Stimulated activated CD4-positive, alpha-beta T cell treated with anti-CD3 and anti-CD28 coated beads, Interleukin-12 subunit alpha, Interleukin-12 subunit beta, amount 100 ng/mL, for 4 hours (primary cell): ENCODE data around the gene CPAMD8.
A peak's percentile ranks its signal among the peaks of the same experiment; 100 is the strongest.

Experiments
- DNase-seq: peaks from one replicate; pipeline ENCODE4 v3.0.0-alpha.2; 2020

The CPAMD8 gene

GRCh38 chr19:17026706-17027534 is at the start of gene CPAMD8:
CPAMD8 (minus strand) TSS chr19:17026810; CDS start chr19:17026642, 168 bp downstream.
- DNase-seq, result no peak

- DNase-seq, result peak; percentile 37
Measured at GRCh38 chr19:17075864-17076542, 49.4 kb upstream of the CPAMD8 start.

GRCh38 chr19:17075035-17075863 is 48.6 kb upstream of the CPAMD8 start, which contains the start of the genes HAUS8 and MYO9B:
HAUS8 (minus strand) TSS chr19:17075452; CDS start chr19:17075422, 30 bp downstream.
MYO9B (plus strand) TSS chr19:17075777; CDS start chr19:17101718, 25,941 bp downstream.
- peak; percentile 97 for DNase-seq

GRCh38 chr19:17074634-17075034 is 48.0 kb upstream of the CPAMD8 start:
- DNase-seq, result no peak

- DNase-seq, result no peak
Measured at GRCh38 chr19:17073869-17074633, 47.4 kb upstream of the CPAMD8 start.

- no peak for DNase-seq
Measured at GRCh38 chr19:17070912-17071311, 44.3 kb upstream of the CPAMD8 start.

GRCh38 chr19:17070421-17070820 is 43.8 kb upstream of the CPAMD8 start:
- no peak for DNase-seq

- DNase-seq, result no peak
Measured at GRCh38 chr19:17069193-17069592, 42.6 kb upstream of the CPAMD8 start.

GRCh38 chr19:17063428-17063827 is 36.8 kb upstream of the CPAMD8 start:
- no peak for DNase-seq

GRCh38 chr19:17061691-17062090 is 35.1 kb upstream of the CPAMD8 start:
- DNase-seq, result no peak

- DNase-seq, result no peak
Measured at GRCh38 chr19:17061205-17061604, 34.6 kb upstream of the CPAMD8 start.

- no peak for DNase-seq
Measured at GRCh38 chr19:17060802-17061201, 34.2 kb upstream of the CPAMD8 start.

- no peak for DNase-seq
Measured at GRCh38 chr19:17058236-17058635, 31.6 kb upstream of the CPAMD8 start.

GRCh38 chr19:17055636-17056035 is 29.0 kb upstream of the CPAMD8 start:
- no peak for DNase-seq

- no peak for DNase-seq
Measured at GRCh38 chr19:17054746-17055145, 28.1 kb upstream of the CPAMD8 start.

GRCh38 chr19:17052439-17052838 is 25.8 kb upstream of the CPAMD8 start:
- DNase-seq, result peak; percentile 9

GRCh38 chr19:17049711-17050280 is 23.2 kb upstream of the CPAMD8 start:
- no peak for DNase-seq

GRCh38 chr19:17048885-17049453 is 22.4 kb upstream of the CPAMD8 start:
- DNase-seq, result no peak

- DNase-seq, result no peak
Measured at GRCh38 chr19:17045907-17046502, 19.4 kb upstream of the CPAMD8 start.

GRCh38 chr19:17043744-17044143 is 17.1 kb upstream of the CPAMD8 start:
- DNase-seq, result no peak

- no peak for DNase-seq
Measured at GRCh38 chr19:17041976-17042375, 15.4 kb upstream of the CPAMD8 start.
